ENCODE measurements around the gene CCNO. TPM values are rescaled to one million over a fixed set of nuclear protein-coding genes. Genes with fewer than 3 reads are reported as not detected.

The CCNO gene
- total and polyA plus RNA-seq, 2 donors (not counting 3 experiments of a cell fraction or from before 2014, with no cell fraction given): 0.37 to 0.58 TPM

DNA sequence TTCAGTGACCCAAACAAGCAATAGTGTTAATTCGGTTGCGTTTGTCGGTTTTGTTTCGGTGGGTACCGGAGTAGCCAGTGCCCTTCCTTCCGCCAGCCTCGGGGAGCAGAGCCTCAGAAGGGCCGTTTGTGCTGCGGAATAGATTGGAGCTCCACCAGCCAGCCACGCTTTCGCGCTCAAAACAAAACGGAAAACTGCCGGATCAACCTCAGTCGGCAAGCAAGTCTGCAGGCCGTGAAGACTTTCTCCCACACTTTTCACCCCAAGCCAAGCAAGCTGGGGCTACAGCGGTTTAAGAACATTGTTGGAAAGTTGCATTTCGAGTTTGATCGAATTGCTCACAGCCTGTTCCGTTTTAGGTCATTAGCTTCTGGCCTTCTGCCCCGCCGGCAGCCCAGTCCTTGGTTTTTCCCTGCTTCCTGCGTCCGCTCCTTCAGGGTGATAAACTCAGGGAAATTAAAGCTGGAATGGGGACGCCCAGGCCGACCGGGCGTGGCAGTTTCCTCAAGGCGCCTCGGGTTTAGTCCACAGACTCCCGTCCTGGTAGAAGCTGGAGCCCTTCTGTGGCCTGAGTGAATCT, 803 bp upstream of the CCNO start:
- no peaks in the 10 kb centered on the region for H3K9me1 ChIP-seq (replicated peaks; ENCODE audit: control insufficient read depth, extremely low read depth, insufficient read depth, low read length)
- peaks cover 36% of the 10 kb centered on the region in 2 experiments for H3K27me3 ChIP-seq (ENCODE audit: control insufficient read depth in 2 of 2, insufficient read depth in 2 of 2, low read length in 2 of 2)
- H3K9ac ChIP-seq (replicated peaks; ENCODE audit: extremely low read depth, insufficient read depth, low read length): no peak overlapping the region
- DNase-seq (ENCODE audit: low read depth, low spot score): peak; percentile 35
- intact Hi-C loops (cut with micrococcal nuclease) (loop anchor here (5.0 kb wide), 2 partner anchors 73 to 298 kb away; partner anchors contain the start of genes DHX29, MTREX and PLPP1), dilution Hi-C loops (cut with MboI; ENCODE audit: extremely low pct_ligation_motif_present, low sequenced_read_pairs) (loop anchor here (10.0 kb wide), 1 partner anchor 69 kb away; the partner anchor contains the start of gene GPX8)
- no peaks in the 10 kb centered on the region for H3K79me2 ChIP-seq (ENCODE audit: control insufficient read depth, insufficient read depth, low read length)
- no peak overlapping the region for H3K27ac ChIP-seq (ENCODE audit: insufficient read depth, low read depth, low read length)
- H2AFZ ChIP-seq (ENCODE audit: low read depth, low read length): peak overlapping the region; percentile 45
- no peaks in the 10 kb centered on the region for H3K9me3 ChIP-seq (replicated peaks; ENCODE audit: control insufficient read depth, insufficient read depth, low read length)
- no TSS peak for BruUV-seq (replicated peaks)
- ChIA-PET CTCF (interaction anchor here (0.9 to 1.7 kb wide), 9 partner anchors 9 to 458 kb away, joined by 3 to 6 read pairs (median 3); partner anchors contain the start of gene MTREX), POLR2A (interaction anchor here (0.9 kb wide), 1 partner anchor 73 kb away, joined by 3 read pairs; the partner anchor contains the start of genes DHX29 and MTREX)
- peak; percentile 73 for FAIRE-seq
- peak overlapping the region; percentile 93 for H3K4me2 ChIP-seq (ENCODE audit: insufficient read depth, low read length)
- TF ChIP-seq POLR2A (IDR thresholded peaks at IDR 0.05; ENCODE audit: low read depth, low read length) (no peak), POLR2AphosphoS5 (IDR thresholded peaks at IDR 0.05; ENCODE audit: insufficient read depth, low read depth, low read length) (no peak), GATA2 (IDR thresholded peaks at IDR 0.05; ENCODE audit: insufficient read depth, insufficient read length, low read depth, low read length) (no peak), EZH2 (IDR thresholded peaks at IDR 0.05; ENCODE audit: borderline replicate concordance, low read depth, low read length, severe bottlenecking) (no peak), FOS (IDR thresholded peaks at IDR 0.05; ENCODE audit: borderline replicate concordance, insufficient read depth, low read length) (no peak), JUN (IDR thresholded peaks at IDR 0.05; ENCODE audit: borderline replicate concordance, insufficient read depth, insufficient read length, low read depth) (no peak), MYC (IDR thresholded peaks at IDR 0.05; ENCODE audit: low read depth, low read length) (no peak)
- TF ChIP-seq, protein P1, sequence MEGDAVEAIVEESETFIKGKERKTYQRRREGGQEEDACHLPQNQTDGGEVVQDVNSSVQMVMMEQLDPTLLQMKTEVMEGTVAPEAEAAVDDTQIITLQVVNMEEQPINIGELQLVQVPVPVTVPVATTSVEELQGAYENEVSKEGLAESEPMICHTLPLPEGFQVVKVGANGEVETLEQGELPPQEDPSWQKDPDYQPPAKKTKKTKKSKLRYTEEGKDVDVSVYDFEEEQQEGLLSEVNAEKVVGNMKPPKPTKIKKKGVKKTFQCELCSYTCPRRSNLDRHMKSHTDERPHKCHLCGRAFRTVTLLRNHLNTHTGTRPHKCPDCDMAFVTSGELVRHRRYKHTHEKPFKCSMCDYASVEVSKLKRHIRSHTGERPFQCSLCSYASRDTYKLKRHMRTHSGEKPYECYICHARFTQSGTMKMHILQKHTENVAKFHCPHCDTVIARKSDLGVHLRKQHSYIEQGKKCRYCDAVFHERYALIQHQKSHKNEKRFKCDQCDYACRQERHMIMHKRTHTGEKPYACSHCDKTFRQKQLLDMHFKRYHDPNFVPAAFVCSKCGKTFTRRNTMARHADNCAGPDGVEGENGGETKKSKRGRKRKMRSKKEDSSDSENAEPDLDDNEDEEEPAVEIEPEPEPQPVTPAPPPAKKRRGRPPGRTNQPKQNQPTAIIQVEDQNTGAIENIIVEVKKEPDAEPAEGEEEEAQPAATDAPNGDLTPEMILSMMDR (IDR thresholded peaks at IDR 0.05; ENCODE audit: extremely low read depth in 1 of 2, insufficient read depth in 1 of 2, low read depth in 1 of 2, low read length in 2 of 2): no peak
- TF ChIP-seq, protein P2, sequence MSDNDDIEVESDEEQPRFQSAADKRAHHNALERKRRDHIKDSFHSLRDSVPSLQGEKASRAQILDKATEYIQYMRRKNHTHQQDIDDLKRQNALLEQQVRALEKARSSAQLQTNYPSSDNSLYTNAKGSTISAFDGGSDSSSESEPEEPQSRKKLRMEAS (IDR thresholded peaks at IDR 0.05; ENCODE audit: insufficient read depth, insufficient read length): no peak
- no peaks in the 10 kb centered on the region for H3K36me3 ChIP-seq (ENCODE audit: control insufficient read depth in 2 of 2, extremely low read depth in 1 of 2, insufficient read depth in 2 of 2, low read length in 2 of 2)
- H3K4me3 ChIP-seq (replicated peaks in 1 of 3; ENCODE audit: insufficient read depth in 1 of 3, low read depth in 1 of 3, low read length in 3 of 3): peak overlapping the region; percentile 44 to 70 (median 53)
- no peaks in the 10 kb centered on the region for H4K20me1 ChIP-seq (replicated peaks; ENCODE audit: control insufficient read depth, extremely low read depth, insufficient read depth, low read length)
- H3K4me1 ChIP-seq (ENCODE audit: control insufficient read depth, extremely low read depth, insufficient read depth, low read length): peaks cover 26% of the 10 kb centered on the region

Data from endothelial cell of umbilical vein (primary cell).